Measurements from ENCODE around the gene ACSL6. TPM values are rescaled to one million over a fixed set of nuclear protein-coding genes. Genes with fewer than 3 reads are reported as not detected.

ACSL6 gene
- total RNA-seq, 3 donors from 2014 or later = 25.0 to 38.0 (median 27.1) TPM

- ATAC-seq = no peak
- Mint-ChIP-seq H3K36me3 (ENCODE audit: insufficient read depth) (no peaks in the 10 kb centered on the region), H3K27me3 (ENCODE audit: low read depth) (no peaks in the 10 kb centered on the region), H3K9me3 (no peaks in the 10 kb centered on the region), H3K4me3 (no peak overlapping the region), H3K4me1 (ENCODE audit: low read depth) (peaks cover 9% of the 10 kb centered on the region)
- no peak for DNase-seq
Observed at GRCh38 chr5:131992370-131992769, 19.1 kb downstream of the ACSL6 start.

- Mint-ChIP-seq H3K36me3 (ENCODE audit: insufficient read depth) (no peaks in the 10 kb centered on the region), H3K4me1 (ENCODE audit: low read depth) (peaks cover 3% of the 10 kb centered on the region), H3K4me3 (no peak overlapping the region), H3K27me3 (ENCODE audit: low read depth) (no peaks in the 10 kb centered on the region), H3K9me3 (no peaks in the 10 kb centered on the region)
- DNase-seq = no peak
- no peak for ATAC-seq
Observed at GRCh38 chr5:131991593-131992324, 19.7 kb downstream of the ACSL6 start.

- Mint-ChIP-seq H3K4me1 (ENCODE audit: low read depth) (no peaks in the 10 kb centered on the region), H3K36me3 (ENCODE audit: insufficient read depth) (peaks cover 3% of the 10 kb centered on the region), H3K27me3 (ENCODE audit: low read depth) (no peaks in the 10 kb centered on the region), H3K4me3 (no peak overlapping the region), H3K9me3 (no peaks in the 10 kb centered on the region)
- ATAC-seq = no peak
- DNase-seq = no peak
Observed at GRCh38 chr5:131990716-131991115, 20.7 kb downstream of the ACSL6 start.

GRCh38 chr5:131988601-131989000 is 22.9 kb downstream of the ACSL6 start:
- peaks cover 3% of the 10 kb centered on the region for H3K36me3 Mint-ChIP-seq (ENCODE audit: insufficient read depth)
- DNase-seq (no peak), ATAC-seq (no peak)
- H3K9me3 Mint-ChIP-seq = no peaks in the 10 kb centered on the region
- no peaks in the 10 kb centered on the region for H3K4me1 Mint-ChIP-seq (ENCODE audit: low read depth)
- H3K4me3 Mint-ChIP-seq = no peak overlapping the region
- no peaks in the 10 kb centered on the region for H3K27me3 Mint-ChIP-seq (ENCODE audit: low read depth)

GRCh38 chr5:131987251-131987650 is 24.2 kb downstream of the ACSL6 start:
- DNase-seq (no peak), ATAC-seq (no peak)
- Mint-ChIP-seq H3K9me3 (no peaks in the 10 kb centered on the region), H3K4me1 (ENCODE audit: low read depth) (peaks cover 7% of the 10 kb centered on the region), H3K36me3 (ENCODE audit: insufficient read depth) (peaks cover 3% of the 10 kb centered on the region), H3K27me3 (ENCODE audit: low read depth) (no peaks in the 10 kb centered on the region), H3K4me3 (no peak overlapping the region)

GRCh38 chr5:131986161-131986912 is 25.1 kb downstream of the ACSL6 start:
- H3K27me3 Mint-ChIP-seq (ENCODE audit: low read depth) = no peaks in the 10 kb centered on the region
- ATAC-seq = no peak
- no peak for DNase-seq
- H3K9me3 Mint-ChIP-seq = no peaks in the 10 kb centered on the region
- peaks cover 7% of the 10 kb centered on the region for H3K4me1 Mint-ChIP-seq (ENCODE audit: low read depth)
- H3K4me3 Mint-ChIP-seq = no peak overlapping the region
- peaks cover 5% of the 10 kb centered on the region for H3K36me3 Mint-ChIP-seq (ENCODE audit: insufficient read depth)

- Mint-ChIP-seq H3K36me3 (ENCODE audit: insufficient read depth) (peaks cover 5% of the 10 kb centered on the region), H3K4me1 (ENCODE audit: low read depth) (peaks cover 7% of the 10 kb centered on the region), H3K27me3 (ENCODE audit: low read depth) (no peaks in the 10 kb centered on the region), H3K9me3 (no peaks in the 10 kb centered on the region), H3K4me3 (no peak overlapping the region)
- ATAC-seq (no peak), DNase-seq (no peak)
Observed at GRCh38 chr5:131984956-131985665, 26.3 kb downstream of the ACSL6 start.

- no peaks in the 10 kb centered on the region for H3K9me3 Mint-ChIP-seq
- no peak for ATAC-seq
Observed at GRCh38 chr5:131983244-131983771, 28.1 kb downstream of the ACSL6 start.

GRCh38 chr5:131981516-131981915 is 29.9 kb downstream of the ACSL6 start:
- ATAC-seq (no peak), DNase-seq (no peak)
- H3K9me3 Mint-ChIP-seq = no peaks in the 10 kb centered on the region
- H3K36me3 Mint-ChIP-seq (ENCODE audit: insufficient read depth) = peaks cover 5% of the 10 kb centered on the region
- no peaks in the 10 kb centered on the region for H3K27me3 Mint-ChIP-seq (ENCODE audit: low read depth)
- H3K4me1 Mint-ChIP-seq (ENCODE audit: low read depth) = peaks cover 18% of the 10 kb centered on the region
- H3K4me3 Mint-ChIP-seq = no peak overlapping the region

More at GRCh38 chr5:131983244-131983771, 28.1 kb downstream of the ACSL6 start:
- Mint-ChIP-seq H3K36me3 (ENCODE audit: insufficient read depth) (peaks cover 5% of the 10 kb centered on the region), H3K4me3 (no peak overlapping the region), H3K4me1 (ENCODE audit: low read depth) (peaks cover 7% of the 10 kb centered on the region), H3K27me3 (ENCODE audit: low read depth) (no peaks in the 10 kb centered on the region)
- no peak for DNase-seq

GRCh38 chr5:131980696-131981095 is 30.8 kb downstream of the ACSL6 start:
- Mint-ChIP-seq H3K27me3 (ENCODE audit: low read depth) (no peaks in the 10 kb centered on the region), H3K4me1 (ENCODE audit: low read depth) (peaks cover 26% of the 10 kb centered on the region), H3K4me3 (no peak overlapping the region), H3K36me3 (ENCODE audit: insufficient read depth) (peaks cover 2% of the 10 kb centered on the region), H3K9me3 (no peaks in the 10 kb centered on the region)
- ATAC-seq (no peak), DNase-seq (no peak)

- Mint-ChIP-seq H3K9me3 (no peaks in the 10 kb centered on the region), H3K36me3 (ENCODE audit: insufficient read depth) (peaks cover 2% of the 10 kb centered on the region), H3K4me1 (ENCODE audit: low read depth) (peaks cover 32% of the 10 kb centered on the region), H3K27me3 (ENCODE audit: low read depth) (no peaks in the 10 kb centered on the region), H3K4me3 (no peak overlapping the region)
- ATAC-seq (no peak), DNase-seq (no peak)
Observed at GRCh38 chr5:131979816-131980215, 31.6 kb downstream of the ACSL6 start.

GRCh38 chr5:131977212-131977604 is 34.2 kb downstream of the ACSL6 start:
- no peak for ATAC-seq
- DNase-seq = no peak
- no peaks in the 10 kb centered on the region for H3K27me3 Mint-ChIP-seq (ENCODE audit: low read depth)
- peaks cover 6% of the 10 kb centered on the region for H3K36me3 Mint-ChIP-seq (ENCODE audit: insufficient read depth)
- no peaks in the 10 kb centered on the region for H3K9me3 Mint-ChIP-seq
- H3K4me1 Mint-ChIP-seq (ENCODE audit: low read depth) = peaks cover 47% of the 10 kb centered on the region
- H3K4me3 Mint-ChIP-seq = no peak overlapping the region

- no peaks in the 10 kb centered on the region for H3K9me3 Mint-ChIP-seq
- H3K36me3 Mint-ChIP-seq (ENCODE audit: insufficient read depth) = peaks cover 8% of the 10 kb centered on the region
- ATAC-seq = no peak
- peaks cover 47% of the 10 kb centered on the region for H3K4me1 Mint-ChIP-seq (ENCODE audit: low read depth)
- DNase-seq = no peak
- no peaks in the 10 kb centered on the region for H3K27me3 Mint-ChIP-seq (ENCODE audit: low read depth)
- H3K4me3 Mint-ChIP-seq = no peak overlapping the region
Observed at GRCh38 chr5:131976414-131977211, 34.8 kb downstream of the ACSL6 start.
